IMR-90 (cell line): Measurements from ENCODE around the gene GJA8. TPM values are rescaled to one million over a fixed set of nuclear protein-coding genes. Genes with fewer than 3 reads are reported as not detected.
"Not testable (repeated sequence)": the region's sequence is repeated elsewhere in the genome, so short reads cannot be mapped to it uniquely, and the experiment has no call there.

Experiments used
- ATAC-seq: fragments of 200-7000 bp; cut with Tn5 transposase; 2 replicates; pipeline ENCODE4 v1.9.1; 2020; ENCODE audit warnings: low read depth, mild to moderate bottlenecking, moderate library complexity
- BruUV-seq: library from RNA; stranded (reverse); fragments of 400-500 nt; replicated peaks from 2 replicates; lab custom pipeline; 2021; lab: Mats Ljungman, UMichigan
- CTCF ChIA-PET: fragments of 300-600 bp; formaldehyde crosslinking; extraction: SDS; loops from one replicate; lab custom pipeline; 2021; ENCODE audit warnings: antibody characterized with exemption; lab: Yijun Ruan, JAX
- POLR2A ChIA-PET: fragments of 300-600 bp; sonication (Branson Sonifier 250); formaldehyde crosslinking; loops from one replicate; lab custom pipeline; 2022; ENCODE audit warnings: antibody characterized with exemption; ENCODE audit not compliant: unreplicated experiment; lab: Charles Lee
- DNase-seq: peaks from one replicate; pipeline ENCODE4 v3.0.0; 2013
- H2AFZ ChIP-seq: replicated peaks from 2 replicates; pipeline ENCODE3; 2013; ENCODE audit warnings: low read length, mild to moderate bottlenecking; ENCODE audit not compliant: poor library complexity
- H2AK5ac ChIP-seq: 2 replicates; pipeline ENCODE4 v1.6.1; 2013; ENCODE audit warnings: low read depth, low read length, inconsistent platforms
- H2AK9ac ChIP-seq: replicated peaks from 2 replicates; pipeline ENCODE3; 2013; ENCODE audit warnings: mild to moderate bottlenecking, low read depth, low read length, moderate library complexity; ENCODE audit not compliant: poor library complexity
- H2BK120ac ChIP-seq: 2 replicates; pipeline ENCODE4 v1.6.1; 2013; ENCODE audit warnings: low read depth, low read length, inconsistent platforms
- H2BK15ac ChIP-seq: 3 replicates; pipeline ENCODE4 v1.6.1; 2013; ENCODE audit warnings: low read depth, low read length, inconsistent platforms
- H2BK20ac ChIP-seq: 2 replicates; pipeline ENCODE4 v1.6.1; 2013; ENCODE audit warnings: low read depth, mild to moderate bottlenecking, inconsistent platforms, low read length, moderate library complexity
- H2BK5ac ChIP-seq: 2 replicates; pipeline ENCODE4 v1.6.1; 2013; ENCODE audit warnings: mild to moderate bottlenecking, low read depth, low read length, inconsistent platforms; ENCODE audit not compliant: poor library complexity, severe bottlenecking
- H3K14ac ChIP-seq: replicated peaks from 2 replicates; pipeline ENCODE4 v1.6.1; 2013; ENCODE audit warnings: low read depth, low read length, inconsistent platforms
- H3K18ac ChIP-seq: 2 replicates; pipeline ENCODE4 v1.6.1; 2013; ENCODE audit warnings: low read depth, low read length, control low read depth
- H3K23ac ChIP-seq: 2 replicates; pipeline ENCODE4 v1.6.1; 2013; ENCODE audit warnings: low read depth, low read length, inconsistent platforms
- H3K27ac ChIP-seq: 2 replicates; pipeline ENCODE4 v1.5.1; 2013; ENCODE audit warnings: mild to moderate bottlenecking, control low read depth, low read length; ENCODE audit not compliant: insufficient read depth
- H3K27me3 ChIP-seq: 2 replicates; pipeline ENCODE4 v1.6.1; 2013; ENCODE audit warnings: low read length; ENCODE audit not compliant: control insufficient read depth, insufficient read depth
- H3K36me3 ChIP-seq: 2 replicates; pipeline ENCODE4 v1.6.1; 2013; ENCODE audit warnings: low read length, mixed read lengths; ENCODE audit not compliant: control insufficient read depth, insufficient read depth
- H3K4ac ChIP-seq: 2 replicates; pipeline ENCODE4 v1.6.1; 2013; ENCODE audit warnings: low read depth, low read length, inconsistent platforms
- H3K4me1 ChIP-seq: 2 replicates; pipeline ENCODE4 v1.6.1; 2013; ENCODE audit warnings: low read length, mixed read lengths; ENCODE audit not compliant: control insufficient read depth, insufficient read depth
- H3K4me2 ChIP-seq: 2 replicates; pipeline ENCODE4 v1.6.1; 2013; ENCODE audit warnings: low read depth, mild to moderate bottlenecking, control low read depth, low read length, moderate library complexity
- H3K4me3 ChIP-seq: 2 replicates; pipeline ENCODE4 v1.5.1; 2013; ENCODE audit warnings: low read depth, mild to moderate bottlenecking, control low read depth, low read length, moderate library complexity; ENCODE audit not compliant: insufficient read depth
- H3K56ac ChIP-seq: 2 replicates; pipeline ENCODE4 v1.6.1; 2013; ENCODE audit warnings: low read length, inconsistent platforms; ENCODE audit not compliant: insufficient read depth; ENCODE audit errors: extremely low read depth
- H3K79me1 ChIP-seq, 2 experiments: 2 replicates each; pipeline ENCODE4 v1.6.1; 2013; ENCODE audit warnings: low read length in 2 of 2, inconsistent platforms in 1 of 2, low read depth in 1 of 2
- H3K9ac ChIP-seq: 2 replicates; pipeline ENCODE4 v1.6.1; 2013; ENCODE audit warnings: low read depth, low read length, control low read depth
- H3K9me1 ChIP-seq: 2 replicates; pipeline ENCODE4 v1.6.1; 2013; ENCODE audit warnings: low read length, inconsistent platforms; ENCODE audit not compliant: insufficient read depth
- H3K9me3 ChIP-seq: 2 replicates; pipeline ENCODE4 v1.6.1; 2013; ENCODE audit warnings: low read length; ENCODE audit not compliant: control insufficient read depth, insufficient read depth
- H4K20me1 ChIP-seq: 2 replicates; pipeline ENCODE4 v1.6.1; 2013; ENCODE audit warnings: low read length, inconsistent platforms; ENCODE audit not compliant: insufficient read depth
- H4K5ac ChIP-seq: 2 replicates; pipeline ENCODE4 v1.6.1; 2013; ENCODE audit warnings: mild to moderate bottlenecking, low read depth, low read length, control low read depth
- H4K8ac ChIP-seq, 2 experiments: 2 replicates each; pipeline ENCODE4 v1.6.1; 2013; ENCODE audit warnings: low read depth in 2 of 2, low read length in 2 of 2, control low read depth in 1 of 2, inconsistent platforms in 1 of 2
- H4K91ac ChIP-seq: 2 replicates; pipeline ENCODE4 v1.6.1; 2013; ENCODE audit warnings: low read depth, low read length, inconsistent platforms; ENCODE audit not compliant: insufficient read depth
- BHLHE40 ChIP-seq: fragments of 150-350 bp; IDR thresholded peaks from 2 replicates; pipeline ENCODE4 v1.6.1; 2016; ENCODE audit warnings: mild to moderate bottlenecking, low read depth, low read length
- CHD1 ChIP-seq: IDR thresholded peaks from 2 replicates; pipeline ENCODE4 v1.6.1; 2012; ENCODE audit warnings: low read depth, low read length, improper control_type of control experiment
- FOS ChIP-seq: fragments of 150-350 bp; IDR thresholded peaks from 2 replicates; pipeline ENCODE4 v1.6.1; 2016; ENCODE audit warnings: low read depth, low read length
- MAFK ChIP-seq: IDR thresholded peaks from 2 replicates; pipeline ENCODE4 v1.6.1; 2012; ENCODE audit warnings: low read depth, low read length, improper control_type of control experiment
- MXI1 ChIP-seq: IDR thresholded peaks from 2 replicates; pipeline ENCODE4 v1.6.1; 2012; ENCODE audit warnings: low read depth, mild to moderate bottlenecking, low read length, moderate library complexity, borderline replicate concordance
- NFE2L2 ChIP-seq: fragments of 150-350 bp; IDR thresholded peaks from 2 replicates; pipeline ENCODE4 v1.6.1; 2016; ENCODE audit warnings: low read depth, mild to moderate bottlenecking, low read length
- POLR2A ChIP-seq: IDR thresholded peaks from 2 replicates; pipeline ENCODE4 v1.6.1; 2012; ENCODE audit warnings: mild to moderate bottlenecking, low read depth, low read length
- RFX5 ChIP-seq: IDR thresholded peaks from 2 replicates; pipeline ENCODE4 v1.8.0; 2012; ENCODE audit warnings: low read depth, mild to moderate bottlenecking, low read length, moderate library complexity
- WGBS, 2 experiments: methylation state at CpG; one replicate each; pipeline versions ENCODE4 v1.1.5 to v1.1.7; 2013; ENCODE audit warnings: missing lambda C conversion rate in 2 of 2; ENCODE audit not compliant: insufficient read length in 1 of 2; ENCODE audit errors: extremely low coverage in 2 of 2; 5-methylcytosine and 5-hydroxymethylcytosine counted together
- dilution Hi-C: fragments of 300-500 bp; cut with HindIII; formaldehyde crosslinking; loops from one replicate; pipeline ENCODE4 v1.14.3; 2018; ENCODE audit warnings: low sequenced_read_pairs; ENCODE audit not compliant: unreplicated experiment
- in situ Hi-C: fragments of 300-500 bp; cut with MboI; formaldehyde crosslinking; loops from 3 replicates; pipeline ENCODE4 v1.14.3; 2019; ENCODE audit warnings: low sequenced_read_pairs, inconsistent platforms, mixed read lengths
- intact Hi-C: fragments of 100-400 bp; cut with micrococcal nuclease; formaldehyde crosslinking; loops from 2 replicates; pipeline ENCODE4 v1.10.0; 2022
- polyA plus RNA-seq, 3 experiments: library from polyadenylated mRNA; depleted of rRNA; stranded (reverse); fragments of >200 nt; gene quantifications; 2 replicates each; pipeline ENCODE4 v1.2.3, GENCODE V29; 2012; ENCODE audit warnings: low replicate concordance in 1 of 3
- total RNA-seq: library from RNA; depleted of rRNA; stranded (reverse); fragments of >200 nt; gene quantifications from 2 replicates; pipeline ENCODE4 v1.2.3, GENCODE V29; 2012
- TF ChIP-seq, protein P1 (sequence below): conservative IDR thresholded peaks from 2 replicates; pipeline ENCODE4 v1.5.1; 2012; ENCODE audit warnings: mild to moderate bottlenecking, low read depth, low read length, improper control_type of control experiment

GJA8 gene
- total and polyA plus RNA-seq, 2 of the 4 experiments (the other 2 are of a cell fraction), result not detected

DNA sequence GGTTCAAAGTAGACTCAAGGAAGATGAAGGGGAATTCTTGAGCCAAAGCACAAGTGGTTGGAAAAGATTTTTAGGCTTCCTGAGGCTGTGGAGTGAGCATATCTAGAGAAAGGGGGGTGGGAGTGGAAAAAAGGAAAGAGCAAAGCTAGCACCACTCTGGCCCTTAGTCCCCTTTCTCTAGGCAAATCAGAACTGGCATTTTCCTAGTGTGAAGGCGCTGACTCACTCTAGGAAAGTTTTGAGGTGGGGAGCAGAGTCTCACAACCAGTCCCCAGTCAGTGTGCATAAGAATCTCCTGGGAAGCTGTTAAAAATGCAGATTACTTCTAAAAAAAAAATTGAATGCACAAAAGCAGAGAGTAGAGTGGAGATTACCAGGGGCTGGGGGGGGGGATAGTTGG, 22.2 kb downstream of the GJA8 start:
- Histone ChIP-seq H4K8ac (no peak overlapping the region), H3K9me3 (no peaks in the 10 kb centered on the region), H3K14ac (no peak overlapping the region), H4K20me1 (no peaks in the 10 kb centered on the region), H3K36me3 (no peaks in the 10 kb centered on the region), H3K4me3 (no peak overlapping the region), H3K9ac (no peak overlapping the region), H2AFZ (no peak overlapping the region), H2AK5ac (no peak overlapping the region), H2BK20ac (no peak overlapping the region), H2BK5ac (no peak overlapping the region), H3K18ac (no peak overlapping the region), H3K23ac (no peak overlapping the region), H2BK15ac (no peak overlapping the region), H3K27me3 (no peaks in the 10 kb centered on the region), H3K27ac (no peak overlapping the region), H4K91ac (no peak overlapping the region), H2BK120ac (no peak overlapping the region), H3K4me1 (no peaks in the 10 kb centered on the region), H4K5ac (no peak overlapping the region), H3K4ac (no peak overlapping the region), H3K79me1 (0 out of 4 replicates have a peak, but pooled peaks cover 0 to 2% of the 10 kb centered on the region in 2 experiments), H3K4me2 (no peak overlapping the region), H2AK9ac (no peak overlapping the region), H3K56ac (no peak overlapping the region), H3K9me1 (no peaks in the 10 kb centered on the region)
- intact Hi-C loops (no loop called here), dilution Hi-C loops (no loop called here), in situ Hi-C loops (no loop called here)
- TF ChIP-seq FOS (no peak), NFE2L2 (no peak), POLR2A (no peak), MAFK (no peak), MXI1 (no peak), BHLHE40 (no peak), CHD1 (no peak), RFX5 (no peak)
- TF ChIP-seq, protein P1, sequence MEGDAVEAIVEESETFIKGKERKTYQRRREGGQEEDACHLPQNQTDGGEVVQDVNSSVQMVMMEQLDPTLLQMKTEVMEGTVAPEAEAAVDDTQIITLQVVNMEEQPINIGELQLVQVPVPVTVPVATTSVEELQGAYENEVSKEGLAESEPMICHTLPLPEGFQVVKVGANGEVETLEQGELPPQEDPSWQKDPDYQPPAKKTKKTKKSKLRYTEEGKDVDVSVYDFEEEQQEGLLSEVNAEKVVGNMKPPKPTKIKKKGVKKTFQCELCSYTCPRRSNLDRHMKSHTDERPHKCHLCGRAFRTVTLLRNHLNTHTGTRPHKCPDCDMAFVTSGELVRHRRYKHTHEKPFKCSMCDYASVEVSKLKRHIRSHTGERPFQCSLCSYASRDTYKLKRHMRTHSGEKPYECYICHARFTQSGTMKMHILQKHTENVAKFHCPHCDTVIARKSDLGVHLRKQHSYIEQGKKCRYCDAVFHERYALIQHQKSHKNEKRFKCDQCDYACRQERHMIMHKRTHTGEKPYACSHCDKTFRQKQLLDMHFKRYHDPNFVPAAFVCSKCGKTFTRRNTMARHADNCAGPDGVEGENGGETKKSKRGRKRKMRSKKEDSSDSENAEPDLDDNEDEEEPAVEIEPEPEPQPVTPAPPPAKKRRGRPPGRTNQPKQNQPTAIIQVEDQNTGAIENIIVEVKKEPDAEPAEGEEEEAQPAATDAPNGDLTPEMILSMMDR, result no peak
- BruUV-seq, result no TSS peak
- no CpG with 5 or more reads among the region's 1 CpG for WGBS, 2 experiments
- DNase-seq (no peak), ATAC-seq (no peak)
- ChIA-PET POLR2A (no interaction called here), CTCF (no interaction called here)

DNA sequence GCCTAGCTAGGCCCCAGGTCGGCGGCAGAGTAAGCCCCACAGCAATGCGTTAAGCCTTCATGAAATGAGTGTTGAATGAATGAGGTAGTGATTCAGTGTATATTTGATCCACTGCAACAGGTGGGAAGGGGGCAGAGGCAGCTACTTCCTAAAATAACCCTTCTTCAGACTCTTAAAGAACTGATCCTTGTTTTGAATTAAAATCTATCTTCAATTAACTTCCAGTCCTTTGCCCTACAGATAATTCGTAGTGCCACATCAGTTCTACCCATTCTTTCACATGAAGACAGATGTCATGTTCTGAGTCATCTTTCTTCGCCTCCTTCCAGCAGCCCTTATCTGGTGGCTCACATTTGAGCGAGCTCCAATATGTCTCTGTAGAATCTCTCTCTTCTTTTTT, 24.6 kb downstream of the GJA8 start:
- H3K9me1 ChIP-seq, H4K8ac ChIP-seq, ATAC-seq, intact Hi-C loops, H3K4ac ChIP-seq, H2BK20ac ChIP-seq, H4K91ac ChIP-seq, H3K14ac ChIP-seq, H3K27ac ChIP-seq, DNase-seq, H3K23ac ChIP-seq, CTCF ChIA-PET, H3K27me3 ChIP-seq, H2BK5ac ChIP-seq, H2AFZ ChIP-seq, H3K79me1 ChIP-seq, H3K36me3 ChIP-seq, H3K4me3 ChIP-seq, H4K20me1 ChIP-seq, H2BK15ac ChIP-seq, H3K56ac ChIP-seq, in situ Hi-C loops, BruUV-seq, H3K9ac ChIP-seq, H3K18ac ChIP-seq, H2AK5ac ChIP-seq, H3K9me3 ChIP-seq, H4K5ac ChIP-seq, H3K4me2 ChIP-seq, POLR2A ChIA-PET, H2BK120ac ChIP-seq, H3K4me1 ChIP-seq, dilution Hi-C loops, H2AK9ac ChIP-seq: not testable (repeated sequence)
- WGBS, 2 experiments, result no CpG with 5 or more reads among the region's 6 CpGs
